ENCODE data around the gene APOBEC4. TPM values are rescaled to one million over a fixed set of nuclear protein-coding genes. Genes with fewer than 3 reads are reported as not detected.

The APOBEC4 gene
- polyA plus RNA-seq (2013) = 0.01 TPM

DNA sequence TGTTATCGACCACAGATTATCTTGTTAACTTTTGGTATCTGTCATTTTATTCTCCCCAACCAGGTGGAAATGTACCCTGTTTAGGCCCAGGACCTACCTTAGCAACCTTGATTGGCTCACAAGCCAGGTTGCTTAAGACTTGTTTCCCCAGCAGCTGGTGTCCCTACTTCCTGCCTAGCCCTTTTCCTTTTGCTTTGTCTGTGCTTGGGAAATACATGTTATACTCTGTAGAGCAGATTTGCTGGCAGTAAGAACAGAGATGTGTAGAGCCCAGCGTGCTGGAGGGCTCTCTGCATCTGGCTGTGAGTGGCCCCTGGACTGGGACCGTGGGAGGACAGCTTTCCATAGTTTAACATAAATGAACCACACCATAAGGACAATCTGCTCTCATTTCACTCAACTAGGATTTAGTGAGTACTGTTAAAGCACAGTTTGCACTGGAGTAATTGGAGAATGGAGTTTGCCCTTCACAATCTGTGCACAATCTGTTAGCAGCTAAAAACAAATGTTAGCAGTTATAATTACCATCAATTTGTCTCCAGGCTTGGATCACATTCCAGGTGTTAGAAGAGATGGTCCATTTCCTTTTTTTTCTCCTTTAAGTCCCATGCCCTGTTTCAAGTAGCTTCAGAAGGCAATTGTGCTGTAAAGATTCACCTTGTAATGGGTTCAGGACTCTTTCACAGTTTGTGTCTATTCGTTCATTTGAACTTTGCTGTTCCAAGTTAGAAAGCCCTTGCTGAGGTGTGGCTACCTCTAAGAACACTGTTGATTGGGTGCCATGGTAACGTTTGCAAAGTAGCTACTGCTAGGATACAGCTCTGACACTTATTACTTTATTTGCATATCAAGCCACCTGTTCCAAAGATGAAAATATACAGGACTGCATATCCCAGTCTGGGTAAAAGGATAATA, at the start of gene APOBEC4:
Gene APOBEC4 (minus strand): TSS at position 770 of the 915 bp plus-strand sequence. CDS start 4,535 bp downstream, outside the sequence.
- ChIA-PET POLR2A (no interaction called here), CTCF (interaction anchor here (2.0 to 6.2 kb wide), 2 partner anchors 32 to 263 kb away, joined by 5 to 138 read pairs; no protein-coding TSS in a partner anchor)
- no peak within 1 kb of the TSS for H3K27ac ChIP-seq (ENCODE audit: insufficient read depth in 1 of 2, low read depth in 1 of 2, low read length in 2 of 2, poor library complexity in 1 of 2, severe bottlenecking in 2 of 2)
- H3K36me3 ChIP-seq (ENCODE audit: control insufficient read depth in 4 of 4, insufficient read depth in 4 of 4, low read length in 3 of 4) = no peaks in the 10 kb centered on the region
- H3K4me3 ChIP-seq (ENCODE audit: control insufficient read depth in 1 of 7, extremely low read depth in 1 of 7, insufficient read depth in 4 of 7, low read depth in 2 of 7, low read length in 6 of 7) = no peak within 1 kb of the TSS
- H3K27me3 ChIP-seq (replicated peaks in 2 of 5; ENCODE audit: control insufficient read depth in 4 of 5, insufficient read depth in 5 of 5, low read length in 4 of 5) = no peaks in the 10 kb centered on the region
- no peaks in the 10 kb centered on the region for H3K9me3 ChIP-seq (ENCODE audit: control extremely low read depth in 1 of 5, control insufficient read depth in 4 of 5, insufficient read depth in 2 of 5, low read depth in 1 of 5, low read length in 4 of 5)
- 100% methylated on average over 3 of the region's 5 CpGs for WGBS (ENCODE audit: insufficient coverage)
- peaks cover 0 to 9% (median 6%) of the 10 kb centered on the region in 4 experiments for H3K4me1 ChIP-seq (ENCODE audit: control extremely low read depth in 1 of 4, control insufficient read depth in 4 of 4, insufficient read depth in 4 of 4, low read length in 3 of 4)
- peak in 1 of 3 donors; percentile 45 for DNase-seq

- Histone ChIP-seq H3K4me3 (ENCODE audit: control insufficient read depth in 1 of 7, extremely low read depth in 1 of 7, insufficient read depth in 4 of 7, low read depth in 2 of 7, low read length in 6 of 7) (no peak overlapping the region), H3K27ac (ENCODE audit: insufficient read depth in 1 of 2, low read depth in 1 of 2, low read length in 2 of 2, poor library complexity in 1 of 2, severe bottlenecking in 2 of 2) (no peak overlapping the region), H3K36me3 (ENCODE audit: control insufficient read depth in 4 of 4, insufficient read depth in 4 of 4, low read length in 3 of 4) (no peaks in the 10 kb centered on the region), H3K4me1 (ENCODE audit: control extremely low read depth in 1 of 4, control insufficient read depth in 4 of 4, insufficient read depth in 4 of 4, low read length in 3 of 4) (peaks cover 0 to under 1% (median 0%) of the 10 kb centered on the region in 4 experiments), H3K9me3 (ENCODE audit: control extremely low read depth in 1 of 5, control insufficient read depth in 4 of 5, insufficient read depth in 2 of 5, low read depth in 1 of 5, low read length in 4 of 5) (no peaks in the 10 kb centered on the region), H3K27me3 (replicated peaks in 2 of 5; ENCODE audit: control insufficient read depth in 4 of 5, insufficient read depth in 5 of 5, low read length in 4 of 5) (no peaks in the 10 kb centered on the region)
- POLR2A ChIA-PET = no interaction called here
- 99% methylated on average over 6 of the region's 9 CpGs for WGBS (ENCODE audit: insufficient coverage)
- CTCF ChIA-PET = interaction anchor here (1.1 kb wide), 1 partner anchor 52 kb away, joined by 3 read pairs; no protein-coding TSS in a partner anchor
- no peak for DNase-seq
Observed at GRCh38 chr1:183702813-183703198, 49.7 kb upstream of the APOBEC4 start.

DNA sequence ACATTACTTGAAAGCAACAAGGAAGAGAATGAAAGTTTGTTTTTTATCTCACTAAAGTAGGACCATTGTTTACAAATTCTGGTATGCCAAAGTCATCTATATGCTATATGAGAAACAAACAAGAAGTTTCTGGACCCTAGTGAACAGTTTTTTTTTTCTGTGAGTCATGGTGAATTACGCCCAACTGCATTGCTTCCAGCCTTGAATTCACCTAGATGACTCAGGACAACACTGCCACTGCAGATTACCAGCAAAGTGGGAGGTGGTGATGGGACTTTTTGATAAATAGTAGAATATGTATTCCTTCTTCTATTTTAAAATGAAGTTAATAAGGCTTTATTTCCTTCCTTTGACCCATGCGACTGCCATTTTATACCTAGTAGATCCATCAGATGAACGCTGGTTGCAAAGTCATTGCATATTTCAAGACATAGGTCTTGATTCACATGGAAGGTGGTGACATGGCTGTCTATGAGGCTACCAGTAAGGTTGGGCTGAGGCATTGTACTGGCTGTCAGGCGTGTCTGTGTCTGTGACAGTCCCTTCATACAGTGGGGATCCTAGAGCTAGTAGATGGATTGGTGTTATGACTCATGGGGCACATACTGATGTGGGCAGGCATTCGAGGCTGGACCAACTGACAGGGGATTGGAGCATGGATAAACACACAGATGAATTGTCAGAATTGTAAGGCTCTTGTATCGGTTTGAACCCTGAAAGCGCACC, 49.1 kb upstream of the APOBEC4 start:
- no peak overlapping the region for H3K27ac ChIP-seq (ENCODE audit: insufficient read depth in 1 of 2, low read depth in 1 of 2, low read length in 2 of 2, poor library complexity in 1 of 2, severe bottlenecking in 2 of 2)
- ChIA-PET CTCF (no interaction called here), POLR2A (no interaction called here)
- no peaks in the 10 kb centered on the region for H3K9me3 ChIP-seq (ENCODE audit: control extremely low read depth in 1 of 5, control insufficient read depth in 4 of 5, insufficient read depth in 2 of 5, low read depth in 1 of 5, low read length in 4 of 5)
- peaks cover 0 to 2% (median 0%) of the 10 kb centered on the region in 4 experiments for H3K4me1 ChIP-seq (ENCODE audit: control extremely low read depth in 1 of 4, control insufficient read depth in 4 of 4, insufficient read depth in 4 of 4, low read length in 3 of 4)
- no peaks in the 10 kb centered on the region for H3K27me3 ChIP-seq (replicated peaks in 2 of 5; ENCODE audit: control insufficient read depth in 4 of 5, insufficient read depth in 5 of 5, low read length in 4 of 5)
- no peak overlapping the region for H3K4me3 ChIP-seq (ENCODE audit: control insufficient read depth in 1 of 7, extremely low read depth in 1 of 7, insufficient read depth in 4 of 7, low read depth in 2 of 7, low read length in 6 of 7)
- DNase-seq = no peak
- no peaks in the 10 kb centered on the region for H3K36me3 ChIP-seq (ENCODE audit: control insufficient read depth in 4 of 4, insufficient read depth in 4 of 4, low read length in 3 of 4)
- WGBS (ENCODE audit: insufficient coverage) = 93% methylated on average over 4 of the region's 7 CpGs

DNA sequence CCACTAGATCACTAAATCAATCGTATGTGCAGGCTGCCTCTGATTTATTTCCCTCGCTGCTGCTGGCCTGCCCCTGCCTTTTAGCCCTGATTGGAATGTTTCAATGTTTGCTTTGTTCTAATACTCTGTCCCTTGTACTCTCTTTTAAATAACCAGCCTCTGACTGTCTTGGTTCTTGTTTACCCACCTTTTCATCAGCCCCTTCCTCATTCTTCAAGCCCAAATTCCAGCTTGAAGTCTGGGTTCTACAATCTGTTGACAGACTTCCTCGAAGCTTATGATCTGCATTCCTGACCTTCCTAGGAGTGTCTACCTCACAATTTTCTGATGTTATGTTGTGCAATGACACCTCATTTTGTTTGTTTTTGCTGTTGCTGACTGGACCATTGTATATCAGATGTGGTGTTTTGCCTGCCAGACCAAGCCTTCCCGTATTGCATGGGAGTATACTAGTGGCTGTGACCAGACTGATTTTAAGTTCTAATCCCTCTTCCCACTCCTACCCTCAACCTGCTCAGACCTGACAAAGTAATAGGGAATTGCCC, 46.6 kb upstream of the APOBEC4 start:
- Histone ChIP-seq H3K9me3 (ENCODE audit: control extremely low read depth in 1 of 5, control insufficient read depth in 4 of 5, insufficient read depth in 2 of 5, low read depth in 1 of 5, low read length in 4 of 5) (no peaks in the 10 kb centered on the region), H3K27me3 (replicated peaks in 2 of 5; ENCODE audit: control insufficient read depth in 4 of 5, insufficient read depth in 5 of 5, low read length in 4 of 5) (no peaks in the 10 kb centered on the region), H3K27ac (ENCODE audit: insufficient read depth in 1 of 2, low read depth in 1 of 2, low read length in 2 of 2, poor library complexity in 1 of 2, severe bottlenecking in 2 of 2) (no peak overlapping the region), H3K36me3 (ENCODE audit: control insufficient read depth in 4 of 4, insufficient read depth in 4 of 4, low read length in 3 of 4) (no peaks in the 10 kb centered on the region), H3K4me1 (ENCODE audit: control extremely low read depth in 1 of 4, control insufficient read depth in 4 of 4, insufficient read depth in 4 of 4, low read length in 3 of 4) (peaks cover 0 to 2% (median 0%) of the 10 kb centered on the region in 4 experiments), H3K4me3 (ENCODE audit: control insufficient read depth in 1 of 7, extremely low read depth in 1 of 7, insufficient read depth in 4 of 7, low read depth in 2 of 7, low read length in 6 of 7) (no peak overlapping the region)
- 93% methylated on average over 3 of the region's 4 CpGs for WGBS (ENCODE audit: insufficient coverage)
- POLR2A ChIA-PET = no interaction called here
- CTCF ChIA-PET = no interaction called here
- DNase-seq = no peak

DNA sequence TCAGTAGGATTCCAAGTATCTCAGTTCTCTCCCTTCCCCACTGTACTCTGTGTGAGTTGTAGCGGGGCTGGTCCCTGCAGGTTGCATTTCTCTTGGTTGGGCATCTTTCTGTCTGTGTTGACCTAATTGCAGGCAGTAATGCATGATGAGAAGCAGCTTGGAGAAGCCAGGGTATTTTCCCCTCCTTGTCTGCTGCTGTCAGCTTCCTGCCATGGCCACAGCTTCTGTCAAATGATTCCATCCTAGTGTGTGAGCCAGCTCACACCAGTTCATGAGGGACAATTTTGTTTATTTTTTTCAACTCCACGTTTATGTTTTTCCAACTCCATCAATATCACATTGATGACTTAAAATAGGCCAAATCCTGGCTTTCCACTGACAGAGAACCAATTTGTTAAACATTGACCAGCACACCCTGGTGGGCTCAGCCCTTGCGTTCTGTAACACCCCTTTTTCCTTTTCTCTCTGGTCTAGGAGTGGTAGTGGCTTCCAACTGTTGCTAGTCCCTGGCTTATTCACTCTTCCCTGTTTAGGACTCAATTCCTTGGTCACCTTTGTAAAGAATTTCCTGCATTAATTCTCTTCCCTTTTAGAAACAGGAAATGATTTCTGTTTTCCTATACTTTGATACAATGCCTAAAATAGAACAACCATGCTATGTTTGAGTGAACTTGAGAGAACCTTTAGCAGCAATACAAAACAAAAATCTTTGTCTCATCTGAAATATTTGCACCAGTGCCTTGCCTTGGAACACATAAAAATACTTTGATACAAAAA, 44.9 kb upstream of the APOBEC4 start:
- no peak for DNase-seq
- H3K4me3 ChIP-seq (ENCODE audit: control insufficient read depth in 1 of 7, extremely low read depth in 1 of 7, insufficient read depth in 4 of 7, low read depth in 2 of 7, low read length in 6 of 7) = no peak overlapping the region
- CTCF ChIA-PET = interaction anchor here (1.4 kb wide), 1 partner anchor 13 kb away, joined by 4 read pairs; no protein-coding TSS in a partner anchor
- H3K36me3 ChIP-seq (ENCODE audit: control insufficient read depth in 4 of 4, insufficient read depth in 4 of 4, low read length in 3 of 4) = no peaks in the 10 kb centered on the region
- H3K4me1 ChIP-seq (ENCODE audit: control extremely low read depth in 1 of 4, control insufficient read depth in 4 of 4, insufficient read depth in 4 of 4, low read length in 3 of 4) = peaks cover 0 to 2% (median 0%) of the 10 kb centered on the region in 4 experiments
- POLR2A ChIA-PET = no interaction called here
- no peak overlapping the region for H3K27ac ChIP-seq (ENCODE audit: insufficient read depth in 1 of 2, low read depth in 1 of 2, low read length in 2 of 2, poor library complexity in 1 of 2, severe bottlenecking in 2 of 2)
- H3K27me3 ChIP-seq (replicated peaks in 2 of 5; ENCODE audit: control insufficient read depth in 4 of 5, insufficient read depth in 5 of 5, low read length in 4 of 5) = no peaks in the 10 kb centered on the region
- H3K9me3 ChIP-seq (ENCODE audit: control extremely low read depth in 1 of 5, control insufficient read depth in 4 of 5, insufficient read depth in 2 of 5, low read depth in 1 of 5, low read length in 4 of 5) = no peaks in the 10 kb centered on the region
- 89% methylated on average over 1 of the region's 3 CpGs for WGBS (ENCODE audit: insufficient coverage)

DNA sequence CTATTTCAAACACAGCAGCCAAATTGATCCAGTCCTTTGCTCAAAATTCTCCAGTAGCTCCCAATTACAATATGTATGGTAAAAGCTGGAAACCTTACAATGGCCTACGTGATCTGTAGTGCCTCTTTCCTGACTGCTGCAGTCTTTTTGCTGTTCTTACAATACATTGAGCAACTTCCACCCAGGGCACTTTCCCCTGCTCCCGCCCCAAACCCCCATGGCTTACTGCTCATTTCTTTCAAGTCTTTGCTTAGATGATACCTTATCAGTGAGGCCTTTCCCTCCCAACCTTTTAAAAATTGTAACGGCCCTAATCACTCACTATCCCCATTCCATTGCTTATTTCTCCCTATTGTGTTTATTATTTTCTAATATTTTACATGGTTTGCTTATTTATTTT, 43.9 kb upstream of the APOBEC4 start:
- no peak for DNase-seq
- ChIA-PET CTCF (no interaction called here), POLR2A (no interaction called here)
- H3K4me3 ChIP-seq (ENCODE audit: control insufficient read depth in 1 of 7, extremely low read depth in 1 of 7, insufficient read depth in 4 of 7, low read depth in 2 of 7, low read length in 6 of 7) = no peak overlapping the region
- 100% methylated on average over 1 of the region's 3 CpGs for WGBS (ENCODE audit: insufficient coverage)
- no peaks in the 10 kb centered on the region for H3K27me3 ChIP-seq (replicated peaks in 2 of 5; ENCODE audit: control insufficient read depth in 4 of 5, insufficient read depth in 5 of 5, low read length in 4 of 5)
- H3K27ac ChIP-seq (ENCODE audit: insufficient read depth in 1 of 2, low read depth in 1 of 2, low read length in 2 of 2, poor library complexity in 1 of 2, severe bottlenecking in 2 of 2) = no peak overlapping the region
- peaks cover 0 to 2% (median 0%) of the 10 kb centered on the region in 4 experiments for H3K4me1 ChIP-seq (ENCODE audit: control extremely low read depth in 1 of 4, control insufficient read depth in 4 of 4, insufficient read depth in 4 of 4, low read length in 3 of 4)
- H3K9me3 ChIP-seq (ENCODE audit: control extremely low read depth in 1 of 5, control insufficient read depth in 4 of 5, insufficient read depth in 2 of 5, low read depth in 1 of 5, low read length in 4 of 5) = no peaks in the 10 kb centered on the region
- no peaks in the 10 kb centered on the region for H3K36me3 ChIP-seq (ENCODE audit: control insufficient read depth in 4 of 4, insufficient read depth in 4 of 4, low read length in 3 of 4)
